Hematopoietic multipotent progenitor cell (in vitro differentiated cells): Measurements from ENCODE around the gene OR10G2. TPM values are rescaled to one million over a fixed set of nuclear protein-coding genes. Genes with fewer than 3 reads are reported as not detected.
"Not testable (repeated sequence)": the region's sequence is repeated elsewhere in the genome, so short reads cannot be mapped to it uniquely, and the experiment has no call there.

ENCODE experiments used
- DNase-seq, 3 donors: peaks; one replicate each; pipeline ENCODE4 v3.0.0-alpha.2; 2011 to 2015; ENCODE audit warnings: low read depth in 2 of 3, low spot score in 2 of 3
- total RNA-seq: library from RNA; depleted of rRNA; stranded (reverse); fragments of >200 nt; gene quantifications from one replicate; pipeline ENCODE4 v1.2.3, GENCODE V29; 2012

OR10G2 gene, protein sequence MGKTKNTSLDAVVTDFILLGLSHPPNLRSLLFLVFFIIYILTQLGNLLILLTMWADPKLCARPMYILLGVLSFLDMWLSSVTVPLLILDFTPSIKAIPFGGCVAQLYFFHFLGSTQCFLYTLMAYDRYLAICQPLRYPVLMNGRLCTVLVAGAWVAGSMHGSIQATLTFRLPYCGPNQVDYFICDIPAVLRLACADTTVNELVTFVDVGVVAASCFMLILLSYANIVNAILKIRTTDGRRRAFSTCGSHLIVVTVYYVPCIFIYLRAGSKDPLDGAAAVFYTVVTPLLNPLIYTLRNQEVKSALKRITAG
- total RNA-seq = not detected

DNA sequence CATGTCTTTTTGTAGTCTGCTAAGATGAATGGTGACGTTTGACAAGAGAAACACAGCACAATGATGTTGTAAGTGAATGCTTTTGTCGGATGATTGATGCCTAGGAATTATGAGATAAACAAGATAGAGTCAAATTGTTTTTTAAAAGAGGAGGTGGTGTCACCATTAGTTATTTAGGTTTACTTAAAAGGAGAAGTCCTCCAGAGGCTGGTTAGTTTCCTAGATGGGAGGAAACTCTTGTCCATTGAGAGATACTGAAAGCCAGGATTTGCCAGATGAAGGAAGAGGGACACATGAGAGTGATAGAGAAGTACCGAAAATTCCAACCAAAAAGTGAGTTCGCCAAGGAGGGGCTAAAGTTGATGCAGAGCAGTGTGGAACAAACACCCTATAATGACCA is at the start of gene OR10G2:
TSS of gene OR10G2 (minus strand) at position 101 of the 400 bp plus-strand sequence. CDS start at position 3, 98 bp downstream.
- DNase-seq = no peak

DNA sequence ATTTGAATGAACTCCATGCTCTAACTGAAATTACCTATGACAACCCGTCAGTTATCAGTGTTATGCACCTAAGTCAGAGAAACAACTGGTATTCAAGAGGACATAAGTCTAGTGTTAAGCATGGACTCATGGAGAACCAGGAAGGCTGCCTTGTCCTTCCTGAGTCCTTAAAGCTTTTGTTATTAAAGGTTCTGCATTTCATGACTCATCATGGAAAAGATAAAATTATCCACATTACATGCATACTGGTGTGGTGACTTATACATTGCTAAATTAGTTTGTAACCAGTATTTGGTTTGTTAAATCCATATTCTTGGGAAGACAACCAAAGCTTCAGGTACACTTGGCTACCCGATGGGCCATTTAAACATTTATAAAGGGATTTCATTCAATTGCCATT is 45.3 kb upstream of the OR10G2 start:
- no peak for DNase-seq

DNA sequence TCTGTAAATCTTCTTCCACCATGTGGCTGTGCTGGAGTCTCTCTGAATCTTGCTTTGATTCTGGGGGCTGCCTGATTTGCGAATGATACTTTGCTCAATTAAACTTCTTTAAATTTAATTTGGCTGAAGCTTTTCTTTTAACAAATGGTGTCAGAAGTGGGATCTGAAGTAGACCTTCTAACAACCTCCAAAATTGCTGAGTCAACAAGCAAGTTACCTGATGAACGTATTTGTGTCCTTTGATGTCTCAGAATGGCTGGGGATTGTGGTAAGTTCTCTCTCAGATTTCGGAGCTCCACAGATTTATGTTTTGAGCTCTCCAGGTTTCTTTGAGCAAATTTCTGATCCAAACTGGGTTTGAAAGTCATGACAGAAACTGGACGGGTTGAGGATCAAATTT is 40.8 kb upstream of the OR10G2 start:
- no peak for DNase-seq

DNA sequence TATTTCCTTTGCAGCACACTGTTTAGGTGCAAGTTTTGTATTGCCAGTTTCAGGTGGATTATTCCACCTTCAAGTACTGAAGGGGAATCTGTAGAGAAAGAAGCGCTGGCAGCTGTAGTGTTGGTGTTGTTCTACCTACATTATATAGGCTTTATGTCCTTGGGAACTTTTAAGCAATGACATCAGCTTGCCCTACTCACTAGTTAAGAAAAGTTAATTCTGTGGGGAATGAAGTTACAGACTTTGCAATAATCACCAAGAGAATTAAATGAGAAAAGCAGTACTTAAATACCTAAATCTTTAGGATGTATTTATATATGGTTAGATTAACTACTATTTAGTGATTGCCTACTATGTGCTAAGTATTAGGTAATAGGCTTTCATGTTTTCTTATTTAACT is 39.0 kb upstream of the OR10G2 start, which contains the start of gene OR4E1:
TSS of gene OR4E1 (minus strand) at position 101 of the 400 bp plus-strand sequence. CDS start 2,883 bp downstream, outside the sequence.
- DNase-seq = no peak

DNA sequence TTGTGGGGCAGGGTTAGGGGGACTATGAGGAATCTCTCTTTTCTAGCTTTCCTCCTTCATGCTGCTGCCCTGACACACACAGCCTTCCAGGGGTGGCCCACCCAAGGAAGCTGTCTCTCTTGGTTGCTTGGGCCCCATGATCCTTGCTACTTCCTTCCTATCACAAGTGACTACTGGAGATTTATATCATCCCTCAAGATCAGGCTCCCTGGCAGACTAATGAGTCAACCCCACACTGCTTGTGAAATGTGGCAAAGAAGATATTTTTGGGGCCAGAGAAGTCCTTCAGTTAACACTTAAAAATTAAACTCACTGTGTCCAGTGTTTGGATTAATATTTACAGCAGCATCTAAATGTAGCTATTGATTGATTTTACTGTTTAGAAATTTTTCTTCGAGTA is 37.4 kb upstream of the OR10G2 start:
- no peak for DNase-seq

DNA sequence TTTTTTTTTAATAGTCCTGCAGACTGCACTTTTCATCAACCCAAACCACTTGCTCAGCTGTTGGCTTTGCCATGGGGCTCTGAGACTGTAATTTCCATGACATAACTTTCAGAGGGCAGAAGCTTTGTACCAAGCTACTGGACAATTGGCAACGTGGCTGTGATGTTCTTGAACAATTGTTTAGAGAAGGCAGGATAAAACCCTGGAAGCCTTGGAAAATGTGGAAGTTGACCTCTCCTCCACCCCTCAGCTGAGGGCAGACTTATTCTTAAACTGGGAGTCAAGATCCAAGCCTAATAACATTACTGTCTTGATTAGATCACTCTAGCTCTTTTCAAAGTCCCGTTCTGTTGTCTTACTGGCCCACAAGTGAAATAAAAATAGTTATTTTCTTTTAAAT is 36.6 kb upstream of the OR10G2 start:
- DNase-seq = no peak

DNA sequence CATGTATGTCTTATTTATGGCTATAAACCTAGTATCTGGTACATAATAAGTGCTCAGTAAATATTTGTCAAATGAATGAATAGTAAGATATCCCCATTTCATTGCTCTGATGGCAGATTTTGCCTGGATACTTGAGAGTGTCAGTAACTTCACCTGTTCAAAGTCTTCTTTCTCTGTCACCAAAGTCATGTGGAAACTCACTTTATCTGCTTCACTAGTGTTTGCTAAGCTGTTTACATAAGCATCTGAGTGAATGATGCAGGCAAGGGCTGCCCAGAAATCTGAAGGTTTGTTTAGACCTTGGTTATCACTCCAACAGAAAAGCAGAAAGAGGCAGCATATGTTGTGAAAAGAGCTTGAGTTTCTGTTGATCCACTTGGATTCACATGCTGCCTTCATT is 34.5 kb upstream of the OR10G2 start:
- no peak for DNase-seq

DNA sequence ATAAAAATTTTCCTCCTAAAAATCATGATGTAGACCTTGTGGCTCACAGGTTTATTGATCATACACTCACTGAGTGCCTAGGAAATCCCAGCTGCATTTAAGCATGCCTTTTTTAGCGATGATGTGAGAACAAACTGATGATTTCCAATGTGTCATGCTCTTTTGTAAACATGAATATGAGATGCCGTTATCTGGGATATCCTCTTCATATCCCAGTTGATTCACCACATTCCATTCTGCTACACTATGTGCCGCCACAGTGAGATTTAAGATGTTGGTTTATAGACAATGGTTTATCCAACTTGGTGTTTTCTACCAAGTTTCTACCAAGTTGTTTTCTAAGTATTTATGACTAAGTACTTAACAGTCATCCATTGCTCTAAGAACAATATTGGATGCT is 33.6 kb upstream of the OR10G2 start:
- no peak for DNase-seq

DNA sequence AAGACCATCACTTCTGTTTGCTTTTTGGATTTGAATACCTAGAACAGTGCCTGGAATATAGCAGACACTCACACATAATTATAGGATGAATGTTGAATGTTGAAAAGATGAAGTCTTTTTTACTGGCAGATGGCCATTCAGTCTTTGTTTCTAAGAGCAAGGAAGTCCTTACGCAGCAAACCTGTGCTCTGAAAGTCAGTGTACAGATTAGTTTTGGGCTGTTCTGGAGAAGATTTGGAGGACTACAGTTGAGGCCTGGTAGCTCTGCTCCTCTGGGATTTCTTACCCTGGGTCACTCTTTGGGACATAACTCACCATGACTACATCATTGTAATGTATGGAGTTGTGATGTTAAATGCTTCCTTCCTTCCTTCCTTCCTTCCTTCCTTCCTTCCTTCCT is 22.2 kb upstream of the OR10G2 start:
- no peak for DNase-seq

DNA sequence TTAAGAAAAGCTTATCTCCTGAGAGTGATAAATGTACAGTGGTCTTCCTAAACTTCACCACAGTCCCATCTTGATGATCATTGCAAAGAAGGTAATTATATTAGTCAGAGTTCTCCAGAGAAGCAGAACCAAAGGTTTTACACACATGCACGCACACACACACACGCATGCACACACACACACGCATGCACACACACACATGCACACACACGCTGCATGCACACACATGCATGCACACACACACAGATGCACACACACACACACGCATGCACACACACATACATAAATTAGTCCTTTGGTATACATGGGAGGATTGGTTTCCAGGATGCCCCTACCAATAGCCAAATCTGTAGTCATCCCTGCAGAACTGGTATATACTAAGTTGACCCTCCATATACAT is 19.5 kb upstream of the OR10G2 start:
- DNase-seq = no peak

DNA sequence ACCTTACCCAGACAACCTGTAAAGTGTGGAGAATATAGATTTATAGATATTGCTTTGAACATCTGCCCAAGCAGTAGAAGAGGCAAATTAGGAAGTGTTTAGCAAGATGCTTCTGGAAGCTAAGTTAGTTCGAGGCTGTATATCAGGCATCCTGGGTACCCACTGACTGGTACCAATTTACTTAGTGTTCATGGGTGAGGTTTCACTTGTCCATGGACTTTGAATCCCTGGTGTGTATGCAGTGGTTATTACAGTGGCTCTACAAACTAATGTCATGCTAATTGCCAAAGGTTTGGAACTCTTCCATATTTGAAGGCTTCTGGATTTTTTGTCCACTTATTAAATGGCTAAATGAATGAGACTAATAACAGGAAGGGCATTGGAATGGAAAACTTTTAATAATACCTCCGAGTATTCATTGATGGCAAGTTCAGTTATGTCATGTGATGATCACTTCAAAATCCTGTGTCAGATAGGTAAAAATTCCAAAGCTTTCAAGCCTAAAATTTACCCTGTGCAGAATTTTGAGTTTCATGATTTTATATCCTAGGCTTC is 18.7 kb upstream of the OR10G2 start, which contains the start of gene OR4E2:
TSS of gene OR4E2 (plus strand) at position 505 of the 555 bp plus-strand sequence. CDS start 11,248 bp downstream, outside the sequence.
- DNase-seq = no peak

DNA sequence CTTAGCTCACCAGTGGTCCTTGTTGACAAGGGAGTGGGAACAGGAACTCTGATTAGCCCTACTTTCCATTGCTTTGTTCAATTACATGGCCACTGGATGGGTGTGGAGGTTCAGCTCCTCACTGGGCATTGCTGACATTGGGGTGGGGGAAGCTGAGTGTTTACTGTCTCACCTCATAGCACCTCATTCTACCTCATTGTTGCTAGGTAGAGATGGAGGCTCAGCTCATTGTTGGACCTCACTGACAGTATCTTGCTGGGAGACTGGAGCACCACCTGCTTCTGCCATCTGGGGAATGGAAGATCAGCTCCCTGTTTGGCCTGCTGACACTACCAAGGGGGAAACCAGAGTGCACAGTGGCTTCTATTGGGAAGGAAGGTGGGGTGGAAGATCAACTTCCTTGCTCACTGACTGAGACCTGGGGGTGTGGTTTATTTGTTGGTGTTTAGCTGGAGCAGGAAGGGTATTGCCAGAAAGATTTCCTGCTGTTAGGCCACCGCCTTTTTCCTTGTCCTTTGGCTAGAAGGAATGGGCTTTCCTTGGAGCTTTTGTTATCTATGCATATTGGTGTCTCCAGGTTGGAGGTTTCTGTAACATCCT is 17.6 kb upstream of the OR10G2 start:
- DNase-seq = no peak

DNA sequence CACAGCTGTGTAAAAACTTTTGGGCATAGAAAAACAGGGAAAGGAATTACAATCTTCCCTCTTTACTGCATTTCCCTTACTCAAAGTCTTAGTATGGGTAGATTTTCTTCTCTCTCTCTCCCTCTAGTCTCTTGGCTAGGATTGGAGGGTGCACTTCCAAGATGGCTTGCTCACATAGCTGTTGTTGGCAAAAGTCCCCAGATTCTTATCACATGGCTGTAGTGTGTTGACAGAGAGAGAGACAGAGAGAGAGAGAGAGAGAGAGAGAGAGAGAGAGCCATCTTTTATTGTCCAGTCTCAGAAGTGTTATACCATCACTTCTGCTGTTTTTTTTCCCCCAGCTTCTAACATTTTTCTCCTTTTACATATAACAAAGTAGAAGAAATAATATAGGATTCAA is 12.6 kb upstream of the OR10G2 start:
- DNase-seq = no peak

DNA sequence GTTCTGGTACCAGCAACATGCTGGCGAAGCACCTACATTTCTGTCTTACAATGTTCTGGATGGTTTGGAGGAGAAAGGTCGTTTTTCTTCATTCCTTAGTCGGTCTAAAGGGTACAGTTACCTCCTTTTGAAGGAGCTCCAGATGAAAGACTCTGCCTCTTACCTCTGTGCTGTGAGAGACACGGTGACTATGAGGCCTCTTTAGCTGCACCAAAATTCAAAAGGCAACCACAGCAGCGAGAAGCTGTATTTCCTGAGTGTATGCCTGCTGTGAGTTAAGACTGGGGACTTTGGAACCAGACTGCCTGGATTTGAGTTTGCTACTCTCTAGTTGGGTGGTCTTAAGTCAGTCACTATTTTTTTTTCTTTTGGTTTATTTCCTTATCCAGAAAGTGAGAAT is 8.7 kb upstream of the OR10G2 start:
- DNase-seq = no peak

DNA sequence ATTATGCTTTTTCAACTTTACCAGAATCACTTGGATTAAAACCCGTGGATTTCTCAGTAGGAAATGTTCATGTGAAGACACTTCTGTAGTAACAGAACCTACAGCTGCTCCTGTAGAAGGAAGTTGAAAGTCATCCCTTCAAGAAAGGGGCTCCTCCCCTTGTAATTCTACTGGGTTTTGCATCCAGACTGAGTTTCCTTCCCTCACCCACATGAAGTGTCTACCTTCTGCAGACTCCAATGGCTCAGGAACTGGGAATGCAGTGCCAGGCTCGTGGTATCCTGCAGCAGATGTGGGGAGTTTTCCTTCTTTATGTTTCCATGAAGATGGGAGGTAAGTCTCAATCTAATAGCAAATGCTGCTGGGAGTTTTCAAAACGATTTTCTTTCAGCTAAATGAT is 7.9 kb upstream of the OR10G2 start:
- no peak for DNase-seq

DNA sequence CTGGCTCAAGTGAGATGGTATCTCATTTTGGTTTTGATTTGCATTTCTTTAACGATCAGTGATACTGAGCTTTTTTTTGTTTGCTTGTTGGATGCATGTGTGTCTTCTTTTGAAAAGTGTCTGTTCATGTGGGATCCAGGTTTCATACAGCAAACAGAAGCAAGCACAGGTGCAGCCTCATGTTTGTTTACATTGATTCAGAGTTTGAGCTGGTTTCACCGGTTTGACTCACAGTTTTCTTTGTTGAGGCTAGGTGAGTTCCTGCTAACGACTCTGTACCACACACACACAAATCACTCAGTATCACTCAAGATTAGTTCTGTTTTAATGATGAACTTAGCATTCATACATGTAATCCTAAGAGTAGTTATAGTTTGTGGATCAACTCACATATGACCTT is 3.7 kb downstream of the OR10G2 start:
- no peak for DNase-seq

DNA sequence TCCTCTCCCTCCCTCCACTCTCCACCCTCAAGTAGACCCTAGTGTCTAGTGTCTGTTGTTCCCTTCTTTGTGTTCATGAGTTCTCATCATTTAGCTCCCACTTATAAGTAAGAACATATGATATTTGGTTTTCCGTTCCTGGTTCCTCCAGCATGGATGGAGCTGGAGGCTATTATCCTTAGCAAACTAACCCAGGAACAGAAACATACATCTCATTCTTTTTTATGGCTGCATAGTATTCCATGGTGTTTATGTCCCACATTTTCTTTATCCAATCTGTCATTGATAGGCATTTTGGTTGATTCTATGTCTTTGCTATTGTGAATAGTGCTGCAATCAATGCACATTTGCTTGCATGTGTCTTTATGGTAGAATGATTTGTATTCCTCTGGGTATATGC is 4.2 kb downstream of the OR10G2 start:
- DNase-seq = not testable (repeated sequence)

DNA sequence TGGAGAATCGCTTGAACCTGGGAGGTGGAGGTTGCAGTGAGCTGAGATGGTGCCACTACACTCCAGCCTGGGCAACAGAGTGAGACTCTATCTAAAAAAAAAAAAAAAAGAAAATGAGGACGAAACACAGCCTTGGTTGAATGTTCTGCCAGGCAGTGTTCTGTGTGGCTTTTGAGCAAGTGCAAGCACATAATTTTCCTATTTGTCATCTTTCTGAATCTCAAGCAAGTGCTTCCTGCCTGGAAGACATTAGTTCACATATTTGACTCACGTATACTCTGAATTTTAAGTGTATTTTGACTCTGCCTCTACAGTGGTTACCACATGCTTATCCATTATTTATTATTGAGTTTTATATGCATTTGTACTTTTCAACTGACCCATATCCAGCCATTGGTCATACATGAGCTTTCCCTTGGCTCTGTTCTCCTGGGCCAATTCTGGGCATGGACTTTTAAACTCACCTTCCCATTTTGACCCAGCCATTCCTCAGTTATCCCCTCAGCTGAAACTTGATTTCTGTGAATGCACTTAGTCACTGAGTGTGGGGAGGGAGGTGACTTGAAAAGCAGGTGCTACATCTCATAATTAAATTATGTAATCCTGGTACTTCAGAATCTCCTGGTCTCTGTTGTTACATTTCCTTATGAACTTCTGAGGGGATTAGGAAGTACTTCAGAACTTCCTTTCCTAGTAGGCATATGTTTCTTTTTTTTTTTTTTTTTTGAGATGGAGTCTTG is 8.1 kb downstream of the OR10G2 start:
- DNase-seq = no peak

DNA sequence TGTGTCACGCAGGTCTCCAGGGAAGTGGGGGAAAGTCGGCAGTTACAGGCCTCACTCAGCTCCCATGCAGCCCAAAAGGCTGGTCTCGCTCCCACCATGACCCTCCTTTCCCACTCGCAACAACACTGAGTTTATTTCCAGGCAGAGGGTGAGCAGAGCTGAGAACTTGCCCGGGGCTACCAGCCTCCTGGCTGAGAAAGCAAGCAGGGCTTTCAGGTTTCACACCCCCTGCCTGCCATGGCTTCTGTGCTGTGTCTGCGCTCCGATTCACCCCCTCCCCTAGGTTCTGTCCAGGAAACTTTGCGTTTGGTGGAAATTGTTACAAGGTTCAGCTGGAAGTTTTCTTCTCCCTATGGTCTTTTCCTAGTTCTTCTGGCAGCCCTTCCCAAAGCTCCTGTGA is 17.1 kb downstream of the OR10G2 start:
- no peak for DNase-seq

DNA sequence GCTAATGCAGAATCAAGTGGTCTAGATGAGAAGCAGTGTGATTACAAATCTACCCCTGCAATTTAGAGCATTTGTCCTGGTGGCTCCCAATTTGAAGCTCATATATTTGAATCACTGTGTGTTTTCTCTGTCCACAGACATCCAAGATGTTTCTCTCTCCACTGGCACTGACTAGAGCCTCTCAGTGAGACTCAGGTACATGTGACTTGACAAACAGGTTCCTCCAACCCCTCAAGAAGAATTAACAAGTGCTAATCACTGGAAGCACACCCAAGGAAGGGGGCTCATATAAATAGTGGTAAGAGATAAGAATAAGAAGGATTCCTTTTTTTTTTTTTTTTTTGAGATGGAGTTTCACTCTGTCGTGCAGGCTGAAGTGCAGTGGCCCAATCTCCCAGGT is 20.5 kb downstream of the OR10G2 start:
- no peak for DNase-seq

DNA sequence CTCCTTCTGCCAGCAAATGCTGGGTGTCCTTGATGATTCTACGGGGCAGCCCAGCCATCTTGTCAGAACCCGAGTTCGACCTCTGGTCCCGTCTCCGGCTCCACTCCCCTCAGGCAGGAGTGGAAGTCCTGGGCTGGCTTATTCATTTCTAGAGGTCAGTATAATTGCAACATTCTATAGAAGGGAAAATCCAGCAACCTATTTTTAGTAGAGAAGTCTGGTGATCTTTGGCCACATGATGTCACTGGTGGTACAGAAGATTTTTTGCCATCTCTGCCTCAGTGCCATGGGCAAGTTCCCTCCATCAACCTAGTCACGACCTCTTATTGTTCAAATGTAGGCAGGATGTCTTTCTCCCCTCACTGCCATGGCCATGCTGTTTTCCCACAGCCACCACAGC is 22.4 kb downstream of the OR10G2 start:
- no peak for DNase-seq
